ENCODE data around the gene MEX3A. TPM values are rescaled to one million over a fixed set of nuclear protein-coding genes. Genes with fewer than 3 reads are reported as not detected.

Gene MEX3A
- total and polyA plus RNA-seq, 2 donors (not counting 3 experiments of a cell fraction or from before 2014, with no cell fraction given): 20.2 to 23.6 TPM

DNA sequence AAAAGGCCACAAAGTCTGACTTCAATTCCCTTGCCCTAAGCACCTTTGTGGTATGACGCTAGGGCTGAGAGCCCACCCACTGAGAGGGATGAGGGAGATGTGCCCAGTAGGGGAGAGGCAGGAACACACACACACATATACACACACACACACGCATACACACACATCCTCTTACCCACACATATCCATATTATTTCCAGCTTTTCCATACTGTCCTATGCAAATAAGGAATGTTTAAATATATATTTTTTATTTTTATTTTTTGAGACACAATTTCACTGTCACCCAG is 18.3 kb downstream of the MEX3A start:
- Histone ChIP-seq H3K9me1 (replicated peaks; ENCODE audit: control insufficient read depth, extremely low read depth, insufficient read depth, low read length) (no peaks in the 10 kb centered on the region), H3K4me1 (ENCODE audit: control insufficient read depth, extremely low read depth, insufficient read depth, low read length) (no peaks in the 10 kb centered on the region), H3K27ac (ENCODE audit: insufficient read depth, low read depth, low read length) (no peak overlapping the region), H3K9me3 (replicated peaks; ENCODE audit: control insufficient read depth, insufficient read depth, low read length) (no peaks in the 10 kb centered on the region), H4K20me1 (replicated peaks; ENCODE audit: control insufficient read depth, extremely low read depth, insufficient read depth, low read length) (no peaks in the 10 kb centered on the region), H3K4me3 (replicated peaks in 1 of 3; ENCODE audit: insufficient read depth in 1 of 3, low read depth in 1 of 3, low read length in 3 of 3) (no peak overlapping the region), H3K9ac (replicated peaks; ENCODE audit: extremely low read depth, insufficient read depth, low read length) (no peak overlapping the region), H3K36me3 (ENCODE audit: control insufficient read depth in 2 of 2, extremely low read depth in 1 of 2, insufficient read depth in 2 of 2, low read length in 2 of 2) (no peaks in the 10 kb centered on the region), H3K4me2 (ENCODE audit: insufficient read depth, low read length) (no peak overlapping the region), H3K27me3 (ENCODE audit: control insufficient read depth in 2 of 2, insufficient read depth in 2 of 2, low read length in 2 of 2) (no peaks in the 10 kb centered on the region), H2AFZ (ENCODE audit: low read depth, low read length) (no peak overlapping the region), H3K79me2 (ENCODE audit: control insufficient read depth, insufficient read depth, low read length) (no peaks in the 10 kb centered on the region)
- TF ChIP-seq POLR2A (IDR thresholded peaks at IDR 0.05; ENCODE audit: low read depth, low read length): no peak
- TF ChIP-seq POLR2AphosphoS5 (IDR thresholded peaks at IDR 0.05; ENCODE audit: insufficient read depth, low read depth, low read length): no peak
- no peak for TF ChIP-seq JUN (IDR thresholded peaks at IDR 0.05; ENCODE audit: borderline replicate concordance, insufficient read depth, insufficient read length, low read depth)
- no peak for TF ChIP-seq MYC (IDR thresholded peaks at IDR 0.05; ENCODE audit: low read depth, low read length)
- no peak for TF ChIP-seq EZH2 (IDR thresholded peaks at IDR 0.05; ENCODE audit: borderline replicate concordance, low read depth, low read length, severe bottlenecking)
- no peak for TF ChIP-seq GATA2 (IDR thresholded peaks at IDR 0.05; ENCODE audit: insufficient read depth, insufficient read length, low read depth, low read length)
- intact Hi-C loops (cut with micrococcal nuclease): no loop called here
- CTCF ChIA-PET: interaction anchor here (1.0 to 4.1 kb wide), 5 partner anchors 10 to 126 kb away, joined by 4 to 92 read pairs (median 5); partner anchors contain the start of gene LAMTOR2
- DNase-seq (ENCODE audit: low read depth, low spot score) (no peak), FAIRE-seq (no peak)
- dilution Hi-C loops (cut with MboI; ENCODE audit: extremely low pct_ligation_motif_present, low sequenced_read_pairs): no loop called here
- POLR2A ChIA-PET: no interaction called here
- BruUV-seq (replicated peaks): no TSS peak

DNA sequence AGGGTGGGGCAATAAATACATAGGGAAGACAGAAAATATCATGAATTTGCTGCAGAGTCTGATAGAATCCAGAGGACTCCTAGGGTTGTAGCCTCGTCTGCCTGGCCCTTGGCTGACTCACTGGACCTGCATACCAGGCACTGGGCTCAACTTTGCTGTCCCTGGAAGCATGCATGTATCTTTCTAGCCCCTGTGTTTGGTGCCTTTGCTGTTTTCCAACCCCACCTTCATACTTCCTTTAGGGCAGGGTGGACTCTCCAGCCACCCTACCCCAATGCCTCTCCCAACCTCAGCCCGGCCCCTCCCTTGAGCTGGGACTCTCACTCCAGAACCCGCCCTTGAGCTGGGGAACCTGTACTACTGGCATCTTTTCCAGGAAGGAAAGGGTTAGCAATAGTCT is 20.1 kb downstream of the MEX3A start:
- no peak overlapping the region for H2AFZ ChIP-seq (ENCODE audit: low read depth, low read length)
- no peak overlapping the region for H3K4me2 ChIP-seq (ENCODE audit: insufficient read depth, low read length)
- H3K27ac ChIP-seq (ENCODE audit: insufficient read depth, low read depth, low read length): no peak overlapping the region
- FAIRE-seq (no peak), DNase-seq (ENCODE audit: low read depth, low spot score) (no peak)
- TF ChIP-seq EZH2 (IDR thresholded peaks at IDR 0.05; ENCODE audit: borderline replicate concordance, low read depth, low read length, severe bottlenecking) (no peak), JUN (IDR thresholded peaks at IDR 0.05; ENCODE audit: borderline replicate concordance, insufficient read depth, insufficient read length, low read depth) (no peak), FOS (IDR thresholded peaks at IDR 0.05; ENCODE audit: borderline replicate concordance, insufficient read depth, low read length) (no peak), POLR2A (IDR thresholded peaks at IDR 0.05; ENCODE audit: low read depth, low read length) (no peak), POLR2AphosphoS5 (IDR thresholded peaks at IDR 0.05; ENCODE audit: insufficient read depth, low read depth, low read length) (no peak), MYC (IDR thresholded peaks at IDR 0.05; ENCODE audit: low read depth, low read length) (no peak), GATA2 (IDR thresholded peaks at IDR 0.05; ENCODE audit: insufficient read depth, insufficient read length, low read depth, low read length) (no peak)
- TF ChIP-seq, protein P1, sequence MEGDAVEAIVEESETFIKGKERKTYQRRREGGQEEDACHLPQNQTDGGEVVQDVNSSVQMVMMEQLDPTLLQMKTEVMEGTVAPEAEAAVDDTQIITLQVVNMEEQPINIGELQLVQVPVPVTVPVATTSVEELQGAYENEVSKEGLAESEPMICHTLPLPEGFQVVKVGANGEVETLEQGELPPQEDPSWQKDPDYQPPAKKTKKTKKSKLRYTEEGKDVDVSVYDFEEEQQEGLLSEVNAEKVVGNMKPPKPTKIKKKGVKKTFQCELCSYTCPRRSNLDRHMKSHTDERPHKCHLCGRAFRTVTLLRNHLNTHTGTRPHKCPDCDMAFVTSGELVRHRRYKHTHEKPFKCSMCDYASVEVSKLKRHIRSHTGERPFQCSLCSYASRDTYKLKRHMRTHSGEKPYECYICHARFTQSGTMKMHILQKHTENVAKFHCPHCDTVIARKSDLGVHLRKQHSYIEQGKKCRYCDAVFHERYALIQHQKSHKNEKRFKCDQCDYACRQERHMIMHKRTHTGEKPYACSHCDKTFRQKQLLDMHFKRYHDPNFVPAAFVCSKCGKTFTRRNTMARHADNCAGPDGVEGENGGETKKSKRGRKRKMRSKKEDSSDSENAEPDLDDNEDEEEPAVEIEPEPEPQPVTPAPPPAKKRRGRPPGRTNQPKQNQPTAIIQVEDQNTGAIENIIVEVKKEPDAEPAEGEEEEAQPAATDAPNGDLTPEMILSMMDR (IDR thresholded peaks at IDR 0.05; ENCODE audit: extremely low read depth in 1 of 2, insufficient read depth in 1 of 2, low read depth in 1 of 2, low read length in 2 of 2): no peak
- TF ChIP-seq, protein P2, sequence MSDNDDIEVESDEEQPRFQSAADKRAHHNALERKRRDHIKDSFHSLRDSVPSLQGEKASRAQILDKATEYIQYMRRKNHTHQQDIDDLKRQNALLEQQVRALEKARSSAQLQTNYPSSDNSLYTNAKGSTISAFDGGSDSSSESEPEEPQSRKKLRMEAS (IDR thresholded peaks at IDR 0.05; ENCODE audit: insufficient read depth, insufficient read length): no peak
- dilution Hi-C loops (cut with MboI; ENCODE audit: extremely low pct_ligation_motif_present, low sequenced_read_pairs): no loop called here
- H4K20me1 ChIP-seq (replicated peaks; ENCODE audit: control insufficient read depth, extremely low read depth, insufficient read depth, low read length): no peaks in the 10 kb centered on the region
- H3K4me1 ChIP-seq (ENCODE audit: control insufficient read depth, extremely low read depth, insufficient read depth, low read length): no peaks in the 10 kb centered on the region
- ChIA-PET POLR2A (no interaction called here), CTCF (interaction anchor here (1.1 to 1.6 kb wide), 2 partner anchors 9 to 29 kb away, joined by 3 to 4 read pairs; no protein-coding TSS in a partner anchor)
- no TSS peak for BruUV-seq (replicated peaks)
- H3K9me3 ChIP-seq (replicated peaks; ENCODE audit: control insufficient read depth, insufficient read depth, low read length): no peaks in the 10 kb centered on the region
- intact Hi-C loops (cut with micrococcal nuclease): no loop called here
- H3K27me3 ChIP-seq (ENCODE audit: control insufficient read depth in 2 of 2, insufficient read depth in 2 of 2, low read length in 2 of 2): no peaks in the 10 kb centered on the region
- H3K4me3 ChIP-seq (replicated peaks in 1 of 3; ENCODE audit: insufficient read depth in 1 of 3, low read depth in 1 of 3, low read length in 3 of 3): no peak overlapping the region
- H3K79me2 ChIP-seq (ENCODE audit: control insufficient read depth, insufficient read depth, low read length): no peaks in the 10 kb centered on the region
- H3K9me1 ChIP-seq (replicated peaks; ENCODE audit: control insufficient read depth, extremely low read depth, insufficient read depth, low read length): no peaks in the 10 kb centered on the region
- no peak overlapping the region for H3K9ac ChIP-seq (replicated peaks; ENCODE audit: extremely low read depth, insufficient read depth, low read length)
- no peaks in the 10 kb centered on the region for H3K36me3 ChIP-seq (ENCODE audit: control insufficient read depth in 2 of 2, extremely low read depth in 1 of 2, insufficient read depth in 2 of 2, low read length in 2 of 2)

All from endothelial cell of umbilical vein (primary cell).